HL-60 (cell line): ENCODE data around the gene ZEB1.

Experiments
- DNase-seq, 2 experiments: peaks; one replicate each; pipeline ENCODE4 v3.0.0-alpha.2; 2010 to 2020; ENCODE audit warnings: low read depth in 1 of 2, low spot score in 1 of 2
- H3K27ac ChIP-seq: fragments of 250-450 bp; sonication (Bioruptor Pico); replicated peaks from 2 replicates; pipeline ENCODE4 v1.5.1; 2020; ENCODE audit warnings: mild to moderate bottlenecking, moderate library complexity
- H3K27me3 ChIP-seq: fragments of 250-450 bp; sonication (Bioruptor Pico); 2 replicates; pipeline ENCODE4 v1.5.1; 2021; ENCODE audit warnings: mild to moderate bottlenecking, moderate library complexity; ENCODE audit not compliant: insufficient read depth, poor library complexity, severe bottlenecking
- H3K4me3 ChIP-seq: replicated peaks from 2 replicates; pipeline ENCODE4 v1.5.1; 2011; ENCODE audit warnings: mild to moderate bottlenecking, control low read depth, low read length; ENCODE audit not compliant: insufficient read depth
- GABPA ChIP-seq: IDR thresholded peaks from 2 replicates; pipeline ENCODE4 v1.6.1; 2012; ENCODE audit warnings: low read depth
- POLR2AphosphoS5 ChIP-seq: IDR thresholded peaks from 2 replicates; pipeline ENCODE4 v1.6.1; 2012; ENCODE audit warnings: low read depth
- SPI1 ChIP-seq: IDR thresholded peaks from 2 replicates; pipeline ENCODE4 v1.6.1; 2012; ENCODE audit warnings: low read depth, mild to moderate bottlenecking, borderline replicate concordance
- TF ChIP-seq, protein P1 (sequence below): IDR thresholded peaks from one replicate; pipeline ENCODE4 v1.5.1; 2011; ENCODE audit warnings: low read length, control low read depth, inconsistent platforms; ENCODE audit not compliant: insufficient read depth
- TF ChIP-seq, protein P2 (sequence below): IDR thresholded peaks from 2 replicates; pipeline ENCODE4 v1.6.1; 2012; ENCODE audit warnings: low read depth; ENCODE audit not compliant: insufficient replicate concordance

The ZEB1 gene

DNA sequence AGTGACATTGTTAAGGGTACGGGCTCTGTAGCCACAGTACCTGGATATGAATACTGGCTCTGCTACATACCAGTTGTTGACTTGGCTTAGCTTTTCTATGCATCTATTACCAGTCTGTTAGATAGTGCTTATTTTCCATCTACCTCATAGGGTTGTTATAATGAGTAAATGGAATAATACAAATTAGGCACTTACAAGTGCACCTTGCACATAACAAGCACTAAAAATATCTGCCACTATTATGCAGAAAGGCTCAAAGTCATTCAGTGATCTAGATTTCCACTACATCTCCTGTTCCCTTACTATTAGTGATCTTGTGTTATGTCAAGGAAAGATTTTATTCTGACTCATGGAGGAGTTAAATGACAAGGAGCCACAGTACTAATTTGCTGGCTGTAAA is 27.9 kb upstream of the ZEB1 start:
- Histone ChIP-seq H3K4me3 (no peak overlapping the region), H3K27me3 (no peaks in the 10 kb centered on the region), H3K27ac (no peak overlapping the region)
- no peak for DNase-seq
- TF ChIP-seq, protein P1, sequence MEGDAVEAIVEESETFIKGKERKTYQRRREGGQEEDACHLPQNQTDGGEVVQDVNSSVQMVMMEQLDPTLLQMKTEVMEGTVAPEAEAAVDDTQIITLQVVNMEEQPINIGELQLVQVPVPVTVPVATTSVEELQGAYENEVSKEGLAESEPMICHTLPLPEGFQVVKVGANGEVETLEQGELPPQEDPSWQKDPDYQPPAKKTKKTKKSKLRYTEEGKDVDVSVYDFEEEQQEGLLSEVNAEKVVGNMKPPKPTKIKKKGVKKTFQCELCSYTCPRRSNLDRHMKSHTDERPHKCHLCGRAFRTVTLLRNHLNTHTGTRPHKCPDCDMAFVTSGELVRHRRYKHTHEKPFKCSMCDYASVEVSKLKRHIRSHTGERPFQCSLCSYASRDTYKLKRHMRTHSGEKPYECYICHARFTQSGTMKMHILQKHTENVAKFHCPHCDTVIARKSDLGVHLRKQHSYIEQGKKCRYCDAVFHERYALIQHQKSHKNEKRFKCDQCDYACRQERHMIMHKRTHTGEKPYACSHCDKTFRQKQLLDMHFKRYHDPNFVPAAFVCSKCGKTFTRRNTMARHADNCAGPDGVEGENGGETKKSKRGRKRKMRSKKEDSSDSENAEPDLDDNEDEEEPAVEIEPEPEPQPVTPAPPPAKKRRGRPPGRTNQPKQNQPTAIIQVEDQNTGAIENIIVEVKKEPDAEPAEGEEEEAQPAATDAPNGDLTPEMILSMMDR: no peak
- TF ChIP-seq, protein P2, sequence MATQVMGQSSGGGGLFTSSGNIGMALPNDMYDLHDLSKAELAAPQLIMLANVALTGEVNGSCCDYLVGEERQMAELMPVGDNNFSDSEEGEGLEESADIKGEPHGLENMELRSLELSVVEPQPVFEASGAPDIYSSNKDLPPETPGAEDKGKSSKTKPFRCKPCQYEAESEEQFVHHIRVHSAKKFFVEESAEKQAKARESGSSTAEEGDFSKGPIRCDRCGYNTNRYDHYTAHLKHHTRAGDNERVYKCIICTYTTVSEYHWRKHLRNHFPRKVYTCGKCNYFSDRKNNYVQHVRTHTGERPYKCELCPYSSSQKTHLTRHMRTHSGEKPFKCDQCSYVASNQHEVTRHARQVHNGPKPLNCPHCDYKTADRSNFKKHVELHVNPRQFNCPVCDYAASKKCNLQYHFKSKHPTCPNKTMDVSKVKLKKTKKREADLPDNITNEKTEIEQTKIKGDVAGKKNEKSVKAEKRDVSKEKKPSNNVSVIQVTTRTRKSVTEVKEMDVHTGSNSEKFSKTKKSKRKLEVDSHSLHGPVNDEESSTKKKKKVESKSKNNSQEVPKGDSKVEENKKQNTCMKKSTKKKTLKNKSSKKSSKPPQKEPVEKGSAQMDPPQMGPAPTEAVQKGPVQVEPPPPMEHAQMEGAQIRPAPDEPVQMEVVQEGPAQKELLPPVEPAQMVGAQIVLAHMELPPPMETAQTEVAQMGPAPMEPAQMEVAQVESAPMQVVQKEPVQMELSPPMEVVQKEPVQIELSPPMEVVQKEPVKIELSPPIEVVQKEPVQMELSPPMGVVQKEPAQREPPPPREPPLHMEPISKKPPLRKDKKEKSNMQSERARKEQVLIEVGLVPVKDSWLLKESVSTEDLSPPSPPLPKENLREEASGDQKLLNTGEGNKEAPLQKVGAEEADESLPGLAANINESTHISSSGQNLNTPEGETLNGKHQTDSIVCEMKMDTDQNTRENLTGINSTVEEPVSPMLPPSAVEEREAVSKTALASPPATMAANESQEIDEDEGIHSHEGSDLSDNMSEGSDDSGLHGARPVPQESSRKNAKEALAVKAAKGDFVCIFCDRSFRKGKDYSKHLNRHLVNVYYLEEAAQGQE: no peak
- TF ChIP-seq SPI1: no peak
- TF ChIP-seq POLR2AphosphoS5: no peak
- TF ChIP-seq GABPA: no peak

DNA sequence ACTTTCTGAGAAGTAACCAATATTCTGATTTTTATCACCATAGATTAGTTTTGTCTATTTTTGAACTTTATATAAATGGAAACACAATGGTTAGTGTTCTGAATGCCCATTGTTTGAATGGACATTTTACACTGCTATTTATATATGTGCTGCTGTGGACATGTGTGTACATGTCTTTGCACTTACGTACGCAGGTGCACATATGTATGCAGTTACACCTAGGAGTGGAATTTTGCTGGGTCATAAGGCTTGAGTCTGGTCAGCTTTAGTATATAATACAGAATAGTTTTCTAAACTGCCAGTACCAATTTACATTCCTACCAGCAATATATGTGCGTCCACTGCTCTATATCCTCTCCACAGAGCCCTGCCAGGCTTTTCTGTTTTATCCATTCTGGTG is 24.5 kb upstream of the ZEB1 start:
- TF ChIP-seq, protein P2: no peak
- TF ChIP-seq GABPA (no peak), POLR2AphosphoS5 (no peak), SPI1 (no peak)
- TF ChIP-seq, protein P1: no peak
- Histone ChIP-seq H3K27ac (no peak overlapping the region), H3K4me3 (no peak overlapping the region), H3K27me3 (no peaks in the 10 kb centered on the region)
- DNase-seq: no peak

DNA sequence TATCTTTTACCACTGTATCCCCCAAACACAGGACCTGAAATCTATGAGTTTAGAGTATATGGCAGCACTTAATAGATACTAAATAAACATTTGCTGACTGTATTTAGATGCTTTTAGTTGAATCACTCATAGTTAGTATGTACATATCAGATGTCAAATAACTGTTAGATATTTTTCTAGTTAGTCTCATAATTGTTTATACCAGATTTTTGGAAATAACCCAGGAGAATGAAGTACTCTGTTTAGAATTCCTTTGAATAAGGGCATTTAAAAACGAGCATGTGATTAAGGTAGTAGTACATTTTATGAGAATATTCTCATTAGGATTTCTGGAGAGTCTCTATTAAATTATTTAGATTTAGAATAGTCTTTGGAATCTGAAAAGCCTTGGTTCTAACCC is 22.3 kb upstream of the ZEB1 start:
- H3K27me3 ChIP-seq: no peaks in the 10 kb centered on the region
- DNase-seq: no peak
- TF ChIP-seq, protein P1: no peak
- TF ChIP-seq, protein P2: no peak
- TF ChIP-seq SPI1: no peak
- no peak overlapping the region for H3K4me3 ChIP-seq
- no peak overlapping the region for H3K27ac ChIP-seq
